Activated CD4-positive, alpha-beta memory T cell treated with anti-CD3 and anti-CD28 coated beads for 36 hours (primary cell): Measurements from ENCODE around the gene PARP8. TPM values are rescaled to one million over a fixed set of nuclear protein-coding genes. Genes with fewer than 3 reads are reported as not detected.

Experiments
- CTCF ChIA-PET: fragments of 350-600 bp; sonication (Branson Sonifier 250); formaldehyde crosslinking; loops from one replicate; lab custom pipeline; 2021; ENCODE audit warnings: antibody characterized with exemption, inconsistent platforms; lab: Charles Lee
- POLR2A ChIA-PET: fragments of 350-600 bp; sonication (Branson Sonifier 250); formaldehyde crosslinking; loops from one replicate; lab custom pipeline; 2021; ENCODE audit warnings: antibody characterized with exemption; lab: Charles Lee
- DNase-seq: peaks from one replicate; pipeline ENCODE4 v3.0.0-alpha.2; 2020
- H3K27ac Mint-ChIP-seq: one replicate; pipeline ENCODE4 v1.8.0; 2021; ENCODE audit warnings: mixed read lengths
- H3K27me3 Mint-ChIP-seq: one replicate; pipeline ENCODE4 v1.8.0; 2021; ENCODE audit warnings: mixed read lengths
- H3K36me3 Mint-ChIP-seq: one replicate; pipeline ENCODE4 v1.8.0; 2021; ENCODE audit warnings: mixed read lengths
- H3K4me1 Mint-ChIP-seq: one replicate; pipeline ENCODE4 v1.8.0; 2021; ENCODE audit warnings: low read depth, mixed read lengths
- H3K4me3 Mint-ChIP-seq: one replicate; pipeline ENCODE4 v1.8.0; 2021; ENCODE audit warnings: mild to moderate bottlenecking, mixed read lengths
- H3K9me3 Mint-ChIP-seq: one replicate; pipeline ENCODE4 v1.8.0; 2021; ENCODE audit warnings: mixed read lengths
- intact Hi-C: fragments of 100-400 bp; cut with micrococcal nuclease; formaldehyde crosslinking; loops from one replicate; pipeline ENCODE4 v1.15.1; 2023
- total RNA-seq, 2 experiments: library from RNA; stranded (reverse); gene quantifications; one replicate each; pipeline ENCODE4 v1.2.3, GENCODE V29; 2021

The PARP8 gene
- total RNA-seq, 2 experiments from 2014 or later = 34.0 to 36.9 TPM

GRCh38 chr5:50823568-50823967 lies 157.1 kb downstream of the PARP8 start:
- intact Hi-C loops = no loop called here
- no peak for DNase-seq
- ChIA-PET POLR2A (no interaction called here), CTCF (no interaction called here)
- Mint-ChIP-seq H3K4me3 (no peak overlapping the region), H3K36me3 (peaks cover 29% of the 10 kb centered on the region), H3K4me1 (no peaks in the 10 kb centered on the region), H3K27ac (no peak overlapping the region), H3K9me3 (no peaks in the 10 kb centered on the region), H3K27me3 (no peaks in the 10 kb centered on the region)

DNA sequence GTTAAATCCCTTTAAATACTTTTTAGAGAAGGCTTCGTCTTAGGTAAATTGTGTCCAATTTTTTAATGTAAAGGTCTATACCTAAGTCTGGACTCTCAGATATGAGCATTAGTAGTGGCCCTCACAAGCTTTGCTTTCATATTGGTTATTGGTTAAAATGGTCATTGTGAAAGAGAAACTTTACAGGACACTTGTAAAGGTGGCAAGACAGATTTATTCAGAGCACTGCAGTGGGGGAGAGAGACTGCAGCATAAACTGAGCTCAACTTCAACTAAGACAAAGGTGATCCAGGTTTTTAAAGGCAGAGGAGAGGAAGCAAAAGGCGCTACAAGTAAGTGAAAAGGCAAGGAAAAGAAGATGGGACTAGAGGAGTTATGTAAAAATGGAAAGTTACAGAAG lies 157.7 kb downstream of the PARP8 start:
- H3K36me3 Mint-ChIP-seq = peaks cover 35% of the 10 kb centered on the region
- no peak overlapping the region for H3K4me3 Mint-ChIP-seq
- no peak for DNase-seq
- H3K9me3 Mint-ChIP-seq = no peaks in the 10 kb centered on the region
- no peaks in the 10 kb centered on the region for H3K4me1 Mint-ChIP-seq
- no peaks in the 10 kb centered on the region for H3K27me3 Mint-ChIP-seq
- intact Hi-C loops = no loop called here
- ChIA-PET CTCF (no interaction called here), POLR2A (no interaction called here)
- H3K27ac Mint-ChIP-seq = no peak overlapping the region

DNA sequence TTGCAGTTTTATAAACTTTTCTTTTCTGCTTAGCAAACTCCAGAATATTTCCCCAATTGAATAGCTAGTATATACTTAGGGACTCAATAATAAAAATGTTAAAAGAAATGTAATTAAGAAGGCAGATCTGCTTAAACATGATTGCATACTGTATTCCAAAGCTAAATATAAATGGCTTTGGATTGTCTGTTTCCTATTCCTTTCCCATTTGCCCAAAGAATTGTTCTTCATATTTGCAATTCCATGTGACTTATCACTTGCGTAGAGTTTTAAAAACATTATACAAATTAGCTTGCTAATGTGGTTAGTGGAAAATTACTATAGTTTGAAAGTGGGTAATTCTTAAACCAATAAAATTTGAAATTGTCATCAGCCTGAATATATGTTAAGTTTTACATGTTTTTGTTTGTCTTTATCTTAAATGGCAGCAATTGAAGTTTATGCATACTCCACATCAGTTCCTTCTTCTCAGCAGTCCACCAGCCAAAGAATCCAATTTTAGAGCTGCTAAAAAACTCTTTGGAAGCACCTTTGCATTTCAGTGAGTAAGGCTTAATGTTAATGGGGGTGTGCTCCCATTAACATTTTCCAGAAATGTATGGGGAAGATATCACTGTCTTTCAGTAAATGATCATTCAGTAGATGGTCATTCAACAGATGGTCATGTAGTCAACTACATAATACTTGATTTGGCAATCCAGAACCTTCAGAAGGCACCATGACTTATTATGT lies 161.2 kb downstream of the PARP8 start:
- Mint-ChIP-seq H3K27ac (no peak overlapping the region), H3K4me1 (no peaks in the 10 kb centered on the region), H3K4me3 (no peak overlapping the region), H3K27me3 (no peaks in the 10 kb centered on the region), H3K9me3 (no peaks in the 10 kb centered on the region), H3K36me3 (peaks cover 31% of the 10 kb centered on the region)
- ChIA-PET POLR2A (no interaction called here), CTCF (no interaction called here)
- intact Hi-C loops = loop anchor here (5.0 kb wide), 1 partner anchor 60 kb away; no protein-coding TSS in a partner anchor
- no peak for DNase-seq

- no peaks in the 10 kb centered on the region for H3K4me1 Mint-ChIP-seq
- H3K27ac Mint-ChIP-seq = no peak overlapping the region
- H3K36me3 Mint-ChIP-seq = peaks cover 31% of the 10 kb centered on the region
- POLR2A ChIA-PET = no interaction called here
- H3K27me3 Mint-ChIP-seq = no peaks in the 10 kb centered on the region
- no peak for DNase-seq
- no peak overlapping the region for H3K4me3 Mint-ChIP-seq
- CTCF ChIA-PET = no interaction called here
- intact Hi-C loops = loop anchor here (5.0 kb wide), 1 partner anchor 62 kb away; no protein-coding TSS in a partner anchor
- H3K9me3 Mint-ChIP-seq = no peaks in the 10 kb centered on the region
Measured at GRCh38 chr5:50829023-50829422, 162.6 kb downstream of the PARP8 start.

GRCh38 chr5:50832657-50833284 lies 166.3 kb downstream of the PARP8 start:
- CTCF ChIA-PET = no interaction called here
- POLR2A ChIA-PET = no interaction called here
- Mint-ChIP-seq H3K27ac (no peak overlapping the region), H3K27me3 (no peaks in the 10 kb centered on the region), H3K9me3 (no peaks in the 10 kb centered on the region), H3K4me3 (no peak overlapping the region), H3K4me1 (no peaks in the 10 kb centered on the region), H3K36me3 (peaks cover 28% of the 10 kb centered on the region)
- no peak for DNase-seq
- intact Hi-C loops = no loop called here

DNA sequence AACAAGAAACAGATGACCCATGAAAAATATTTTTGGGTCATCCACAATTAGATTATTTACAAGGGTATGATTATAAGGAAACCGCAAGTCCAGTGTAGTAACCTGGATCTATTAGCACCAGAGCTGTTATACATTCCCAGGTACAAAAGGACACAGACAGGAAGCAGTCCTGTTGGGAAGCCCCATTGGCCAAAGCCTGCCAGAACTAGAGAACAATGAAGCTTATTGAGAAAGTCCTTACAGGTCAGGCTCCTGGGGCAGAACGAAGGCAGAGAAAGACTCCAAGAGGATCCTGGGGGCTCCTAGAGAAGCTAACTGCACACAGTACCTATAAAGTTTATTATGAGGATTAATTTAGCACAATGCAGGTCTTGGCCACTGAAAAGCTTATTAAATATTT lies 169.9 kb downstream of the PARP8 start:
- no peak overlapping the region for H3K27ac Mint-ChIP-seq
- H3K27me3 Mint-ChIP-seq = no peaks in the 10 kb centered on the region
- no peak overlapping the region for H3K4me3 Mint-ChIP-seq
- CTCF ChIA-PET = no interaction called here
- H3K9me3 Mint-ChIP-seq = no peaks in the 10 kb centered on the region
- intact Hi-C loops = no loop called here
- H3K4me1 Mint-ChIP-seq = no peaks in the 10 kb centered on the region
- H3K36me3 Mint-ChIP-seq = peaks cover 23% of the 10 kb centered on the region
- DNase-seq = no peak
- POLR2A ChIA-PET = no interaction called here

DNA sequence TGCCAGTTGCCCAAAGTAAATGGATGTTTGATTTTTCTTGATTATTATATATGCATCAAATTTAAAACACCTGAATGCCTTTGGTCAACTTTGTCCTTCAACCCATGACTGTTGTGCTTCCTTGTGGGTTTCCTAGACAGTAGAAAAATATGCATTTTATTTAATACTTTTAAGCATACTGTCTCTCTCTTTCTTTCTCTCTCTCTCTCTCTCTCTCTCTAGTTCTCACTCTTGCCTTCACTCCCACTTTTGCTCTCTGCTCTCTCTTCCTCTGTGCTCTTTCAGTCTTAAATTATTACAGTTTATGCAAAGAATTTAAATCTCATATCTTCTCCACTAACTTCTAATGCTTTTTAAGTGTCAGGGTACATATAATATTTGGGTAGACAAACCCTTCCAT lies 173.0 kb downstream of the PARP8 start:
- peaks cover 27% of the 10 kb centered on the region for H3K36me3 Mint-ChIP-seq
- DNase-seq = no peak
- H3K4me1 Mint-ChIP-seq = no peaks in the 10 kb centered on the region
- no peaks in the 10 kb centered on the region for H3K9me3 Mint-ChIP-seq
- H3K4me3 Mint-ChIP-seq = no peak overlapping the region
- ChIA-PET POLR2A (no interaction called here), CTCF (no interaction called here)
- H3K27ac Mint-ChIP-seq = no peak overlapping the region
- intact Hi-C loops = no loop called here
- no peaks in the 10 kb centered on the region for H3K27me3 Mint-ChIP-seq

DNA sequence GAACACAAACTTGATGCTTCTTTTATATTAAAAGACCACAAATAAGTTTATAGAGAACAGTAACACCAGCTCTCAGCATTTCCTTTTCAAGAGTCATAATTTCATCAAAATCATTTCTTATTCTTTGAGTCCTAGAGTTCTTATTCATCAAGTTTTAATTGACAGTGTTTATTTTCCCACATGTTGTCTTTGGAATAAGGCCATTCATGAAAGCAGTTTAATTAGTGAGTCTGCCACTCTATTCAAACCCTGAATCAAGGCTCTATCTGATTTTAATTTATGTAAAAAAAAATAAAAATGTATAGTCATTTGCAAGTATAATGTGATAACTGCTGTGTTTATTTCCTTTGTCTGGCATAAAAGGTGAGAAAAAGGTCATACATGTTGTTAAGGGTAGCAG lies 176.7 kb downstream of the PARP8 start:
- Mint-ChIP-seq H3K27me3 (no peaks in the 10 kb centered on the region), H3K27ac (no peak overlapping the region), H3K4me1 (no peaks in the 10 kb centered on the region), H3K4me3 (no peak overlapping the region), H3K9me3 (no peaks in the 10 kb centered on the region), H3K36me3 (peaks cover 19% of the 10 kb centered on the region)
- CTCF ChIA-PET = no interaction called here
- intact Hi-C loops = no loop called here
- POLR2A ChIA-PET = no interaction called here
- DNase-seq = no peak

GRCh38 chr5:50846261-50846660 lies 179.8 kb downstream of the PARP8 start:
- Mint-ChIP-seq H3K36me3 (peaks cover 14% of the 10 kb centered on the region), H3K27me3 (no peaks in the 10 kb centered on the region), H3K9me3 (no peaks in the 10 kb centered on the region), H3K27ac (no peak overlapping the region), H3K4me1 (no peaks in the 10 kb centered on the region), H3K4me3 (no peak overlapping the region)
- DNase-seq = no peak
- ChIA-PET CTCF (no interaction called here), POLR2A (no interaction called here)
- intact Hi-C loops = no loop called here

DNA sequence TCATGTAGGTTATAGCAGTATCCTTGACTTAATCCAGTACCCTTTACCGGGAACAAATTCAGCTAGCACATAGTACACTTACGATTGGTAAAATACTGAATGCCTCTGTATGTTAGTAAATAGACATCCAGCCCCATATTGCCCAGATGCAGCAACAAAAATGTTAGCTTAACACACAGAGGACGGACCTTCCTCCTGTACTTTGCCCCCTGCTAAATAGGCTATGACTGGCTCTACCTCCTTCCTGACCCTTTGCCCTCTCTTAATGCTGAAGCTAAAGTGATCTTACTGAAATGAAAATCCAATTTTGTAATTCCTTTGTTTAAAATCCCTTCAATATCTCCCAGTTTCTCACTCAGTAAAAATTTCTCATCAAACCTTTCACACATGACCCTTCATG lies 183.1 kb downstream of the PARP8 start:
- CTCF ChIA-PET = no interaction called here
- no peak overlapping the region for H3K27ac Mint-ChIP-seq
- H3K27me3 Mint-ChIP-seq = no peaks in the 10 kb centered on the region
- no peaks in the 10 kb centered on the region for H3K9me3 Mint-ChIP-seq
- POLR2A ChIA-PET = no interaction called here
- DNase-seq = no peak
- intact Hi-C loops = no loop called here
- peaks cover 3% of the 10 kb centered on the region for H3K36me3 Mint-ChIP-seq
- H3K4me3 Mint-ChIP-seq = no peak overlapping the region
- H3K4me1 Mint-ChIP-seq = peaks cover 6% of the 10 kb centered on the region

DNA sequence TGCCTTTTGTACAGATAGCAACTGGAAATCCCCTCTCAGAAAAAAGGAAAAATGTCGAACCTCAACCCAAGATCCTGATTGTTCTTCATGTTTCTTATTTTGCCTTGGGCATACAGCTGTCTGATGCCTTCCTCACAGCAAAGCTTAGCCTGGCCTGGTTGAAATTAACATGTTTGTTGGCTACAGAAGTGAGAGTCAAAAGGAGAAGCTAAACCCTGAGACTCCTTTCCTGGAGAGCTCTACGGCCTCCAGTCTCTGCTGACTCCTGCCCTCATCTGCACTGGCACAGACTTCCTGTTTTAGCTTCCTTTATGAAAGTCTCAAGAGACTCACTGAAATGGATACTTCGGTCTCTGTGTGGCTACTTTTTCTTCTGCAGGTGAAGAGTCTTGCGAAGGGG lies 186.7 kb downstream of the PARP8 start:
- DNase-seq = no peak
- peaks cover 10% of the 10 kb centered on the region for H3K4me1 Mint-ChIP-seq
- H3K4me3 Mint-ChIP-seq = no peak overlapping the region
- H3K27me3 Mint-ChIP-seq = no peaks in the 10 kb centered on the region
- CTCF ChIA-PET = no interaction called here
- POLR2A ChIA-PET = interaction anchor here (0.5 kb wide), 1 partner anchor 1980 kb away, joined by 3 read pairs; no protein-coding TSS in a partner anchor
- intact Hi-C loops = no loop called here
- H3K9me3 Mint-ChIP-seq = no peaks in the 10 kb centered on the region
- H3K36me3 Mint-ChIP-seq = no peaks in the 10 kb centered on the region
- no peak overlapping the region for H3K27ac Mint-ChIP-seq

DNA sequence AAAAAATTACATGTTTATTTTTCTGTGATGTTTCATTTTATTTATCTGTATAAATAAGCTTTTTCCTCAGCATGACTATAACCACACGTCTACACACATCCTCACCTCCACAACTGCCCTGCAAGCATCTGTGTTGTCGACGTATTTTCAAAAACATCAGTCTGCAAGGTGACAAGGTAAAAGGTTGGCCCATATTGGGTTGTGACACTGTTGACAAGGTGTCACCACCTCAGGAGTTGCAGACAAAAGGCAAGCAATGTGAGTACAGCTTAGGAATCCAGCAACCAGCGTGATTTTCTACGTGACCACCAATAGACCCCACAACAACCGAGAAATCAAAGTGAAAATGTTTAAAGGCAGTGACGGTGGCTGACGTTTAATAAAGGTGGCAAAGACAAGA lies 187.6 kb downstream of the PARP8 start:
- Mint-ChIP-seq H3K27me3 (no peaks in the 10 kb centered on the region), H3K4me1 (peaks cover 10% of the 10 kb centered on the region), H3K4me3 (no peak overlapping the region), H3K9me3 (no peaks in the 10 kb centered on the region), H3K27ac (no peak overlapping the region), H3K36me3 (no peaks in the 10 kb centered on the region)
- ChIA-PET POLR2A (no interaction called here), CTCF (no interaction called here)
- intact Hi-C loops = no loop called here
- DNase-seq = no peak

GRCh38 chr5:50855001-50855400 lies 188.6 kb downstream of the PARP8 start:
- DNase-seq = no peak
- Mint-ChIP-seq H3K27ac (no peak overlapping the region), H3K27me3 (peaks cover 3% of the 10 kb centered on the region), H3K9me3 (no peaks in the 10 kb centered on the region), H3K4me1 (peaks cover 10% of the 10 kb centered on the region), H3K4me3 (no peak overlapping the region), H3K36me3 (no peaks in the 10 kb centered on the region)
- CTCF ChIA-PET = no interaction called here
- POLR2A ChIA-PET = no interaction called here
- intact Hi-C loops = no loop called here
